ENCODE results near the gene NVL.

The NVL gene

GRCh38 chr1:224271106-224271505 is 58.9 kb downstream of the NVL start:
- H3K27ac ChIP-seq (ENCODE audit: extremely low read depth, low read depth, low read length), result no peak overlapping the region
- no peak overlapping the region for H3K4me3 ChIP-seq (ENCODE audit: low read depth, low read length)
- ChIA-PET CTCF (no interaction called here), POLR2A (no interaction called here)
- H3K4me1 ChIP-seq (ENCODE audit: control insufficient read depth, insufficient read depth, low read length), result peaks cover 6% of the 10 kb centered on the region; the same call in 1 of the 2 replicates
- H3K36me3 ChIP-seq (ENCODE audit: control insufficient read depth in 2 of 2, insufficient read depth in 1 of 2, low read length in 2 of 2), result peaks cover 46% of the 10 kb centered on the region in 2 experiments
- TF ChIP-seq ZNF121 (tag by site-specific recombination; IDR thresholded peaks at IDR 0.05), result peak; percentile 92
- no peak for TF ChIP-seq ZNF549 (tag by site-specific recombination; IDR thresholded peaks at IDR 0.05)
- TF ChIP-seq ATF2 (tag by site-specific recombination; IDR thresholded peaks at IDR 0.05; ENCODE audit: low read depth), result peak; percentile 16; the same call in 1 of the 2 replicates
- no peak for TF ChIP-seq ZSCAN4 (tag by site-specific recombination; IDR thresholded peaks at IDR 0.05)
- TF ChIP-seq ZNF16 (tag by site-specific recombination; IDR thresholded peaks at IDR 0.05; ENCODE audit: low read depth), result no peak
- no peak for TF ChIP-seq ZNF169 (tag by site-specific recombination; IDR thresholded peaks at IDR 0.05)
- TF ChIP-seq KLF7 (tag by site-specific recombination; IDR thresholded peaks at IDR 0.05; ENCODE audit: borderline replicate concordance), result no peak
- TF ChIP-seq ZNF558 (tag by site-specific recombination; IDR thresholded peaks at IDR 0.05), result no peak
- no peak for TF ChIP-seq ZFP41 (tag by site-specific recombination; IDR thresholded peaks at IDR 0.05; ENCODE audit: borderline replicate concordance)
- TF ChIP-seq SETDB1 (IDR thresholded peaks at IDR 0.05; ENCODE audit: insufficient read length, low read length), result no peak
- no peak for TF ChIP-seq ZNF324 (tag by site-specific recombination; IDR thresholded peaks at IDR 0.05)
- TF ChIP-seq HOXD13 (CRISPR knock-in tag; IDR thresholded peaks at IDR 0.05; ENCODE audit: borderline replicate concordance), result no peak
- no peak for TF ChIP-seq ZNF354C (tag by site-specific recombination; IDR thresholded peaks at IDR 0.05; ENCODE audit: borderline replicate concordance, low read depth)
- no peaks in the 10 kb centered on the region for H3K9me3 ChIP-seq (ENCODE audit: control insufficient read depth, insufficient read depth, low read depth, low read length)

- POLR2A ChIA-PET, result no interaction called here
- CTCF ChIA-PET, result interaction anchor here (0.7 to 1.7 kb wide), 2 partner anchors 16 to 134 kb away, joined by 3 to 4 read pairs; no protein-coding TSS in a partner anchor
- TF ChIP-seq ZNF266 (tag by site-specific recombination; IDR thresholded peaks at IDR 0.05; ENCODE audit: low read depth) (no peak), ZNF239 (tag by site-specific recombination; IDR thresholded peaks at IDR 0.05) (no peak), ZNF10 (tag by site-specific recombination; IDR thresholded peaks at IDR 0.05) (peak; percentile 7; the same call in 1 of the 2 replicates), ZNF280C (tag by site-specific recombination; IDR thresholded peaks at IDR 0.05) (no peak), ZNF561 (tag by site-specific recombination; IDR thresholded peaks at IDR 0.05; ENCODE audit: borderline replicate concordance) (0 out of 2 replicates have a peak, but pooled peaks have one; percentile 43), OSR2 (tag by site-specific recombination; IDR thresholded peaks at IDR 0.05) (peak; percentile 74), ZNF596 (tag by site-specific recombination; IDR thresholded peaks at IDR 0.05) (no peak), ZNF791 (tag by site-specific recombination; IDR thresholded peaks at IDR 0.05) (no peak), PRDM1 (tag by site-specific recombination; IDR thresholded peaks at IDR 0.05) (0 out of 2 replicates have a peak, but pooled peaks have one; percentile 30), ZNF548 (tag by site-specific recombination; IDR thresholded peaks at IDR 0.05) (no peak), ZNF449 (tag by site-specific recombination; IDR thresholded peaks at IDR 0.05) (no peak), ZNF747 (tag by site-specific recombination; IDR thresholded peaks at IDR 0.05) (no peak), ZBTB8A (tag by site-specific recombination; IDR thresholded peaks at IDR 0.05) (no peak), ZBTB48 (tag by site-specific recombination; IDR thresholded peaks at IDR 0.05) (no peak), ZBTB10 (tag by site-specific recombination; IDR thresholded peaks at IDR 0.05) (no peak)
These were observed 62.0 kb downstream of the NVL start for GRCh38 chr1:224267925-224268324.

More at GRCh38 chr1:224267925-224268324, 62.0 kb downstream of the NVL start:
- Histone ChIP-seq H3K4me3 (ENCODE audit: low read depth, low read length) (no peak overlapping the region), H3K4me1 (ENCODE audit: control insufficient read depth, insufficient read depth, low read length) (peaks cover 16% of the 10 kb centered on the region; the same call in 1 of the 2 replicates), H3K27ac (ENCODE audit: extremely low read depth, low read depth, low read length) (no peak overlapping the region), H3K36me3 (ENCODE audit: control insufficient read depth in 2 of 2, insufficient read depth in 1 of 2, low read length in 2 of 2) (peaks cover 30 to 36% of the 10 kb centered on the region in 2 experiments), H3K9me3 (ENCODE audit: control insufficient read depth, insufficient read depth, low read depth, low read length) (no peaks in the 10 kb centered on the region)

Data from HEK293 (cell line).